Measurements from ENCODE around the gene INPP5A.

Gene INPP5A

DNA sequence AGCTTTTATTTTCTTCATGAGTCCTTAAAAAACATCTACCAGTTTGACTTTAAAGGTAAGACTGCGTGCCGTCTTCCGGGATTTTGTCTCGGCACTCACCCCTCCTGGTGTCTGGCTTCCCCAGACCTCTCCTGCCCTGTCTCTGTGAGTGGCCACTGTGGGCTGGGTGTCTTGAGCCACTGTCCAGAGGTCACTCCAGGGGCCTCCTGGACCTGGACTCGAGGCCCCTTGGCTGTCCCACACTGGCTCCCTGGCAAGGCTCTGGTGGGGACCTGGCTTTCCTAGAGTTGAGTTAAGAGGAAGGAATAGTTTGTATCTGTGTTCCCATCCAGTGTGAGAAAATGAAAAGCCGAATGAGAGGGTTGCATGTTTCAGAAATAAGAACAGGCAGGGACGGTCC, 152.8 kb downstream of the INPP5A start:
- peaks cover 29% of the 10 kb centered on the region for H3K36me3 Mint-ChIP-seq

DNA sequence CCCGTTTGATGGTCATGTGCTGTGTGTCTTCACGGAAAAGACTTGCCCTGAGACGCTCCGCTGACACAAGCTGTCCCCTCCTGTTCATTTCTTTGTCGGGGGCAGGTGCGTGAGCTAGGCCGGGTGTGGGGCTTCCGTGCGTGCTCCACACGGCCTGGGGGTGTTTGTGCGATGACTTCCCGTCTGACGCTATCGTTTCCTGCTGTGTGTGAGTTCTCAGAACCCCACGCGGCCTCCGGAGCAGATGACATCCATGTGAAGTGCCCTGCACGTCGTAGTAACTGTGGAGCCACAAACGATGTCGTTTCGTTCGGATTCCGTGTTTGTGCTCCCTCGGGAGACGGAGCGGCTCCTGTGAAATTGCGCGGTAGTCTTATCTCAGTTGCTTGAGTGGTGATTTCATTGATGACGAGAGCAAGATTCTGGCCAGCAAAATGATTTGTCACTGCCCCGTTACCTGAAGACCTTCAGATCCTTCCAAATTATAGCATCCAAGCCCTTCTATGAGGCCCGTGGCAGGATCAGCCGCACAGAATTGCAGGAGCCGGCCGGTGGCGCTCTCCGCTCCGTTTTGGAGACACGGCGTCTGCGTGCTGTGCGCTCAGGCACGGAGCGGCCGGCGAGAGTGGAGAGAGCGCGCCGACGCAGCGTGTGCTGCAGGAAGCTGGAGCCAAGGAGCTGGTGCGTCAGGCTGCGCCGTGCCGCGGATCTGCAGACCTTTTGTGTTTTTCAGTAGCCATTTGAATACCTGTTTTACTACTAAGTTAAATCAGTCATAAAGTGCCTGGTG, 153.4 kb downstream of the INPP5A start:
- Mint-ChIP-seq H3K4me1 (peaks cover 13% of the 10 kb centered on the region), H3K4me3 (no peak overlapping the region), H3K36me3 (peaks cover 29% of the 10 kb centered on the region), H3K27me3 (no peaks in the 10 kb centered on the region), H3K9me3 (peaks cover 12% of the 10 kb centered on the region), H3K27ac (no peak overlapping the region)

More for the DNA sequence above, 152.8 kb downstream of the INPP5A start:
- Mint-ChIP-seq H3K27me3 (no peaks in the 10 kb centered on the region), H3K4me1 (peaks cover 8% of the 10 kb centered on the region), H3K27ac (no peak overlapping the region), H3K9me3 (peaks cover 12% of the 10 kb centered on the region), H3K4me3 (no peak overlapping the region)

DNA sequence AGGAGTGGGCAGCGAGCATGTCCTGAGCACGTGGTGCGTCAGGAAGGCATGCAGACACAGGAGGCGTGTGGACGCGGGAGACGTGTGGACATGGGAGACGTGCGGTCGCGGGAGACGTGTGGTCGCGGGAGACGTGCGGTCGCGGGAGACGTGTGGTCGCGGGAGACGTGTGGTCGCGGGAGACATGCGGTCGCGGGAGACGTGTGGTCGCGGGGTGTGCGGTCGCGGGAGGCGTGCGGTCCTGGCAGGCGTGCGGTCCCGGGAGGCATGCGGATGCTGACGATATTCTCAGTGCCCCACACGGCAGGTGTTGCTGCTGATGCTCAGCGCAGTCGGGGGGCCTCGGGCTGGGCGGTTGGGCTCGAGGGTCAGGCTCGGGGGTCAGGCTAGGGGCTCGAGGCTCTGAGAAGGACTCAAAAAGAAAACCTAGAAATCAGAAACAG, 154.1 kb downstream of the INPP5A start:
- Mint-ChIP-seq H3K9me3 (peaks cover 12% of the 10 kb centered on the region), H3K36me3 (peaks cover 29% of the 10 kb centered on the region), H3K27ac (no peak overlapping the region), H3K4me3 (no peak overlapping the region), H3K27me3 (no peaks in the 10 kb centered on the region), H3K4me1 (peaks cover 13% of the 10 kb centered on the region)

DNA sequence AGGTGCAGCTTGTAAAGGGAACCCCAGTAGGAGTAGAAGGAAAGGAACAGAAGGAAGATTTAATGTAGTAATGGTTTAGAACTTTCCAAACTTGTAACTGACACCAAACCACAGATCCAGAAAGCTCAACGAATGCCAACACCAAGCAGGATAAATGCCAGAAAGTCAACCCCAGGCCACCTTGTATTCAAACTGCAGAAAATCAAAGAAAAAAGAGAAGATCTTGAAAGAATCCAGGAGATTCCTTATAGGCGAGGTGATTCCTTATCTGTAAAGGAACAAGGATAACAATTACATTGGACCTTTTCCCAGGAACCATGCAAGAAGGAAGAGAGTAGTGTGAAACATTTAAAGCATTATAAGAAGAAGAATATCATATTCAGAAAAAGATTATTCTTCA, 154.7 kb downstream of the INPP5A start:
- Mint-ChIP-seq H3K27ac (no peak overlapping the region), H3K4me1 (peaks cover 13% of the 10 kb centered on the region), H3K27me3 (no peaks in the 10 kb centered on the region), H3K9me3 (peaks cover 12% of the 10 kb centered on the region), H3K4me3 (no peak overlapping the region), H3K36me3 (peaks cover 29% of the 10 kb centered on the region)

DNA sequence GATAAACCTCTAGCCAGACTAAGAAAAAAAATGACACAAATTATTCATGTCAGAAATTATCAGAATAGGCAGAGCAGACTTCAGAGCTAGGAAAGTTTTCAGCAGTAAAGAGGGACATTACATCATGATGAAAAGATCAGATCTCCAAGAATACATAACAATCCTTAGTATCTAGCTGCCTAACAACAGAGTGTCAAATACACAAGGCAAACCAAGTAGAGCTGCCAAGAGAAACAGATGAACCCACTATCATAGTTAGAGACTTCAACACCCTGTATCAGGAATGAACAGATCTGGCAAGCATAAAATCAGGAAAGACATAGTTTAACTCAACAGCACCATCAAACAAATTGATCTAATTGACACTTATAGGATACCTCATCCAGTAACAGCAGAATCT, 156.1 kb downstream of the INPP5A start:
- Mint-ChIP-seq H3K9me3 (peaks cover 12% of the 10 kb centered on the region), H3K36me3 (peaks cover 33% of the 10 kb centered on the region), H3K4me3 (no peak overlapping the region), H3K27me3 (no peaks in the 10 kb centered on the region), H3K4me1 (peaks cover 13% of the 10 kb centered on the region), H3K27ac (no peak overlapping the region)

DNA sequence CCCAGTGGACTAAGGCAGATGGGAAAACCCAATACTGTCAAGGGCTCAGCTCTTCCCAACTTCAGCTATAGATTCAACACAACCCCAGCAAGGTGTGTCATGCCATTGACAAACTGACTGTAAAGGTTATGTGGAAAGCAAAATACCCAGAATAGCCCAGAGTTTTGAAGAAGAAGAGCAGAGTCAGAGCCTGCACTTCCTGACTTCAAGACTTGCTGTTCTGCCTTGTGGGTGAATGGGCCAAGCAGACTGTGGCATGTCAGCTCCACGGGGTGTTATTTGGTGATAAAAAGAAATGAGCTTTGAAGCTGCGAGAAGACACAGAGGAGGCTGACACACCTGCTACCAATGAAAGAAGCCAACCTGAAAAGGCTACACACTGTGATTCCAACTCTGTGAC, 158.6 kb downstream of the INPP5A start:
- peaks cover 12% of the 10 kb centered on the region for H3K9me3 Mint-ChIP-seq

DNA sequence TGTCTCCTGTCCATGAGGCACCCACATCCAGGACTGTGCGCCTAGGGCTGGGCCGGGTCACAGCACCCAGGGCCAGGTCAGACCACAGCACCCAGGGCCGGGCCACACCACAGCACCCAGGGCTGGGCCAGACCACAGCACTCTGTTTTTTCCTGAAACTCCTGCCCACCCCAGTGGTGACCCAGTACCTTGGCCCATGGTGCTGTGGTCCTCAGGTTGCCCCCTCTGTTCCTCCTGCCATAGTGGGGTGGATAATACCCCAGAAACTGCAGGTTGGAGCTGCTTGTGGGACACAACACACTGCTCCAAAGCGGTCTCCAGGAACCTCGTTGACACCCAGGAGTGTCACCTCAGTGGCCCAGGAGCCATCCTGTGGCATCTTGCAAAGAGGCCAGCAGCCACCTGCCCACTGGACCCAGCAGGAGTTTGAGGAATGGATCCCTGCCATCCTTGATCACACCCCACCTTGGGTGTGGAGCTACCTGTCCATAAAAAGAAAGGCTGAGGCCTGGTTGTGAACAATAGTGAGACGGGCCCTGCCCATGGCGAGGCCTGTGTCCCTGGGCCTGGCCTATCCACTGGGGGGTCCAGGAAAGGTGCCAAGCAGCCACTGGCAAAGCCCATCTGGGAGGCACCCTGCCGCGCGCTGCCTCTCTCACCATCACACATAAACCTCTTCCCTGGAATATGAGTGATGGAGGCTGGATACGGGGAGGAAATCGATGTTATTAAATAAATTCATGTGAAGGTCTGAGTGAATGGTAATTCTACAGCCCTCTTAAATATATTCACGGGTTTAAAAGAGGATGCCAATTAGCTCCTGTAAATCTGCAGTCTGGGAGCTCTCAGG, 159.4 kb downstream of the INPP5A start:
- Mint-ChIP-seq H3K9me3 (peaks cover 12% of the 10 kb centered on the region), H3K36me3 (peaks cover 28% of the 10 kb centered on the region), H3K27ac (no peak overlapping the region), H3K27me3 (no peaks in the 10 kb centered on the region), H3K4me1 (peaks cover 13% of the 10 kb centered on the region), H3K4me3 (no peak overlapping the region)

More for the DNA sequence above, 158.6 kb downstream of the INPP5A start:
- no peak overlapping the region for H3K4me3 Mint-ChIP-seq
- H3K27me3 Mint-ChIP-seq: no peaks in the 10 kb centered on the region
- peaks cover 13% of the 10 kb centered on the region for H3K4me1 Mint-ChIP-seq
- no peak overlapping the region for H3K27ac Mint-ChIP-seq
- H3K36me3 Mint-ChIP-seq: peaks cover 31% of the 10 kb centered on the region

DNA sequence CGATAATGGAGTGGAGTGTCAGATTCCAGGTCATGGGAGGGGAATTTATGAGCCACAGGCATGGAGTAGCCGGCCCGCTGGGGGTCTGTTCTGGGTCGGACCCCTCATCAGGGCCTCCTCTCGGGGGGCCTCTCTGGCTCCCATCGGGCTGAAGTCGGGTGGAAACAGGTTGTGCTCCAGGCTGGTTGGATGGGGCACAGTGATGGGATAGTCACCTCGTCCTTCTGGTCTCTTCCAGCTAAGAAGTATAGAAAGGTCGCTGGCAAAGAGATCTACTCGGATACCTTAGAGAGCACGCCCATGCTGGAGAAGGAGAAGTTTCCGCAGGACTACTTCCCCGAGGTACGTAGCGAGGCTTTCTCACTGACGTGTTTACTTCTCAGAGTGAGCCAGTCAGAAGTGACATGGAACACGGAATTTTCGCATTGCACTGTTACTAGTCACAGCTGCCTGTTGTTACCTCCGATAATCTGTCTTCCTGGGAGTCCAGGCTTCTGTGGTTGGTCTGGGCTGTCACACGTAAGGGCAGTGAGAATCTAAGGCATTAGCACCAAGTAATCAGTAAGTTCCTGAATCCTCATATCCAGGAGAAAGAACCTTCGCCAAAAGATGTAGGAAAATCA, 160.1 kb downstream of the INPP5A start:
- Mint-ChIP-seq H3K9me3 (peaks cover 12% of the 10 kb centered on the region), H3K36me3 (peaks cover 23% of the 10 kb centered on the region)

DNA sequence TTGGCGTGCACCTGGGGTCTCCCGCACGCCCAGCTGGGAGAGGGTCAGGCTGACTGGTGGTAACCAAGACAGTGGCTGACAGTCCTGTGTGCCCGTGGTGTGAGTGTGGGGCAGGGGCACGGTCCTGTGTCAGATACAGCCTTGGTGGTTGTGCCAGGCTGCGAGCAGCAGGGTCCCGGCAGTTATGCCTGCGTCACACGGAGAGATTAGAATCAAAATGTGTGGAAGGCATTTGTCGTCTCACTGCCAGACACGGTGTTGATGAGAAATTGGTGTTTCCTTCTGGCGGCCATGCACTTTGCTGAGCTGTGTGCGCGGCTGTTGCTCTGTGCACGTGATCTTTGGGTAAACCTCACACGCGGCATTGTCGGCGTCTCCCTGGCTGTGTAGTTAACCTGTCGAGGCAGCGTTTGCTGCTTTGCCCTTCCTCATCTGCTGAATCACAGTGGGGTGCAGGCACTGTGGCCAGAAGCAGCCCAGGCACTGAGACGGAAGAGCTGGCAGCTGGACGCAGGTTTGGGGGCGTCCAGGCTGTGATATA, 160.7 kb downstream of the INPP5A start:
- Mint-ChIP-seq H3K27ac (no peak overlapping the region), H3K9me3 (peaks cover 12% of the 10 kb centered on the region), H3K4me3 (no peak overlapping the region), H3K27me3 (no peaks in the 10 kb centered on the region), H3K36me3 (peaks cover 20% of the 10 kb centered on the region), H3K4me1 (peaks cover 8% of the 10 kb centered on the region)

More for the DNA sequence above, 160.1 kb downstream of the INPP5A start:
- H3K4me1 Mint-ChIP-seq: peaks cover 10% of the 10 kb centered on the region
- H3K27ac Mint-ChIP-seq: no peak overlapping the region
- H3K4me3 Mint-ChIP-seq: no peak overlapping the region
- H3K27me3 Mint-ChIP-seq: no peaks in the 10 kb centered on the region

DNA sequence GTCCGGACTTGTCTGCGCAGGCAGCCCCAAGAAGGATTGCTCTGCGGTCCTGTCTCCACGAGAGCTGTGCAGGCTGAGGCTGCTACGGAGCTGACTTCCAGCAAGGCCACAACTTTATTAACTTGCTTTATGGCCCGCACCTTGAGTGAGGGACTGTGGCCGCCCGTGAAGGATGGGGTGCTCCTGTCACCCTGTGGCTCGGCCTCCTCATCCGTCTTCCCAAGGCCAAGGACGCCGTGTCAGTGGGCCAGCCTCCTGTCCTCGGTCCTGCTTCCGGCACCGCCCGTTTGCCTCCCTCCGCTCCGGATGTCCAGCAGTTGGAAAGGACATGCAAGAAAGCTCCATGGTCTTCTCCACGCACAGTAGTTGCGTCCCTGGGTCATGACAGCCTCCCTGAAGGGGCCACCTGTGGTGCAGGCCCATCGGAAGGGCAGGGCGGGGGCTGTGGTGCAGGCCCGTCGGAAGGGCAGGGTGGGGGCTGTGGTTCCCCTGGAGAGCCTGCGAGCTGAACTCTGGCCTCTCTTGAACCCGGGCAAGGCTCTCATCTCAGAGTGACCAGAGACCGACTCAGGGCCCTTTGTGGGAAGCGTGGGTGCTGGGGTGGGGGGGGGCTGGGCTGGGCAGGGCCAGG, 161.3 kb downstream of the INPP5A start:
- H3K27me3 Mint-ChIP-seq: no peaks in the 10 kb centered on the region
- peaks cover 12% of the 10 kb centered on the region for H3K9me3 Mint-ChIP-seq
- H3K27ac Mint-ChIP-seq: no peak overlapping the region
- H3K4me1 Mint-ChIP-seq: peaks cover 8% of the 10 kb centered on the region
- H3K36me3 Mint-ChIP-seq: peaks cover 22% of the 10 kb centered on the region
- H3K4me3 Mint-ChIP-seq: no peak overlapping the region

DNA sequence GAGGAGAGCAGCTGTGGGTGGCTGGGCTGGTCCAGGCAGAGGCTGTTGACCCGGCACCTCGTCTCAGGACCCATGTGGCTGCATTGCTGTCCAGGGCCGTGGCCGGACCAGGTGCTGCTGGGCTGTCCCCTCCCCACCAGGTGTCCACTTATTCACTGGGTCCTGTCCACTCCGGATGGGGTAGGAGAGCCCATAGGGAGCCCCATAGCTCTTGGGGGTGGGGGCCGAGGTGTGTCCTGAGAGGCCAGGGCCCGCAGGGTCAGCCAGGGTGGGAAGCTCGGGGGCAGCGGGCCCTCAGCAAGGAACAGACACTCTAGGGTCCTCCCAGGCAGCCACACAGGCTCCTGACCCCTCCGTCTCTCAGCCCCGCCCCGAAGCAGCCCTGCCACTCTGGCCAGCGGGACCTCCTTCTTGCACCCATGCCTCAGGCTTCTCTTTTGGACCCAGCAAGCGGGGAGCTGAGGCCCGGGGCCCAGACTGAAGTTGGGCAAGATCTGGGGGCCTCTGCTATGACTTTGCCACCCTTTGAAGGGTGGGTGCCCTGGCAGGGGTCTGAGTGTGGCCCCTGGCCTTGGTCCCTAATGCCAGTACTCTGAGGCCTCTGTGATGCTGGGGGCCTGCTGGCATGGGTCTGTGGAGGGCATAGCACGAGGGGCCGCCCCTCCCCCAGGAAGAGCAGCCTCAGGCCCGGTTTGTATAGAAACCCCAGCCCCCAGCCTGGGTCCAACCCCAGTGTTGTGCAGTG, 162.0 kb downstream of the INPP5A start:
- Mint-ChIP-seq H3K36me3 (peaks cover 17% of the 10 kb centered on the region), H3K4me3 (no peak overlapping the region), H3K4me1 (peaks cover 8% of the 10 kb centered on the region), H3K9me3 (peaks cover 6% of the 10 kb centered on the region), H3K27me3 (no peaks in the 10 kb centered on the region), H3K27ac (no peak overlapping the region)

DNA sequence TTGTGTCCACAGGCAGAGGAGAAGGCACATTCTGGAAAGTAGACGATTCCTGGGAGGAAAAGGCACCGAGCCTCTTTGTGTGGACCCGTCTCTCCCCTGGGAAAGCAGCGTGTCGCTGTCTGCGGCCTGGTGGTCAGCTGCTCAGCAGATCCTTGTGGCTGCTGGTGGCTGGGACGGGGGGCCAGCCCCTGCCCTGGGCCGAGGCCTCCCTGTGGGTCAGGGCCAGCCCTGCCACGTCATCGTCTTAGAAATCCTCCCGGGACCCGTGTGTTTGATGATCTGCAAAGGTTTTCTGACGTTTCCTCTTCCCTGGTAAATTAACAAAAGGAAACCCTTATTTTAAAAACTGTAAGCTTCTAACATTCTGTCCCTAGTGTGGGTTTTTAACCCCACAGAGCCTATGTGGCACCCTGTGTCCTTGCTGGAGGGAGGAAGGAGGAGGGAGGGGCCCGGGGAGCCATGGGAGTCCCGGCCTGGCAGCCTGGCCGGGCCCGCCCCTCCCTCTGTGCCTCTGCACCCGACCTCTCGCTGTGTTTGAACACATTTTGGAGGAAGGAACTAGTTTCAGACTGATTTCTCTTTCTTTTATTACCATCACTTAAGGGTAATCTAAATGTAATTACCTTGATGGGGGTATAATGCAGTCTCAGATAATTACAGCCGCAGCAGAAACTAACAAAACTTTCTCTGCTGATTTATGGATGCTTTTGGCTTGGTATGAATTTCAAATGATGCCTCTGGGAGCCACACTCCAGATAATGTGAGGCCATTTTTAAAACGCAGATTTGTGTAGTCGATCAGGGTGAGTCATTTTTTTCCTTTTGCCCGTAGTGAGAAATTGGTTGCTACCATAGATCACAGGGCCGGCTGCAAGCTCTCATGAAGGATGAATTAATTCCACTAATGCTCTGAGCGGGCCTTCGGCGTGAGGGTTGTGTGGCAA, 162.8 kb downstream of the INPP5A start:
- Mint-ChIP-seq H3K27me3 (no peaks in the 10 kb centered on the region), H3K4me3 (no peak overlapping the region)

DNA sequence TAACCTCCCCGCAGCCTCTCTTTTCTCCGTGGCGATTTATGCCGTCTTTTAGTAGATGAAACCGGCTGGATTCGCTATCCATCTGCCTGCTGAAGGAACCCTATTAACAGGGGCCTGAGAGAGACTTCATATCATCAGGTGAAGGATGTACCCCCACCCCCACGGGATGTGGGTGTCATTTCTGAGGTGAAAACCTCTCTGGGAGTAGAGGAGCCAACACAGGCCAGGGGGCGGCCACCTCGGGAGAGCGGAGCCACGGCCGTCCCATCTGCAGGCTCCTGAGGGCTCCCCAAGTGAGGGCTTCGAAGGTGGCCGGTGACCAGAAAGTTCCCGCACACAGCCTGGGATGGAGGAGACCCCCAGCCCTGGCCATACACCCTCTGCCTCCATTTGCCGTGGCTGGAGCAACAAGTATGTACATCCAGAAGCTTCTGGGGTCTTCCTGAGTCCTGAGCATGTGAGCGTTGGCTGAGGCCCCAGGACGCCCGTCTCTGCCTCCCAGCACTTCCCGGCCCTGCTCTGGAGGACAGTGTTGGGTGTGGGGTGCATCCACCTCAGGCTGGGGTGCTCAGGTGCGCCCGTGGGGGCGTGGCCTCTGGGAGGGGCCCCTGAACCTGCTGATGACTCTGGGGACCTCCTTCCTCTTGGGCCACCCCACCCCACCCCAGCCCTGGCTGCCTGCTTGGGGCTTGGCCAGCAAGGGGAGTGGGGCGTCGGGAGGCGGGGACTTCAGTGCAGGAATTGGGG, 163.7 kb downstream of the INPP5A start:
- Mint-ChIP-seq H3K4me3 (no peak overlapping the region), H3K4me1 (no peaks in the 10 kb centered on the region), H3K9me3 (peaks cover 6% of the 10 kb centered on the region), H3K27ac (no peak overlapping the region), H3K27me3 (no peaks in the 10 kb centered on the region), H3K36me3 (peaks cover 20% of the 10 kb centered on the region)

More for the DNA sequence above, 162.8 kb downstream of the INPP5A start:
- H3K9me3 Mint-ChIP-seq: no peaks in the 10 kb centered on the region
- peaks cover 5% of the 10 kb centered on the region for H3K4me1 Mint-ChIP-seq
- no peak overlapping the region for H3K27ac Mint-ChIP-seq
- H3K36me3 Mint-ChIP-seq: peaks cover 11% of the 10 kb centered on the region
